ENCODE data around the gene TFF1. TPM values are rescaled to one million over a fixed set of nuclear protein-coding genes. Genes with fewer than 3 reads are reported as not detected.

TFF1 gene
- total RNA-seq, 3 donors from 2014 or later: 0.98 to 4.4 TPM; not detected in 1

DNA sequence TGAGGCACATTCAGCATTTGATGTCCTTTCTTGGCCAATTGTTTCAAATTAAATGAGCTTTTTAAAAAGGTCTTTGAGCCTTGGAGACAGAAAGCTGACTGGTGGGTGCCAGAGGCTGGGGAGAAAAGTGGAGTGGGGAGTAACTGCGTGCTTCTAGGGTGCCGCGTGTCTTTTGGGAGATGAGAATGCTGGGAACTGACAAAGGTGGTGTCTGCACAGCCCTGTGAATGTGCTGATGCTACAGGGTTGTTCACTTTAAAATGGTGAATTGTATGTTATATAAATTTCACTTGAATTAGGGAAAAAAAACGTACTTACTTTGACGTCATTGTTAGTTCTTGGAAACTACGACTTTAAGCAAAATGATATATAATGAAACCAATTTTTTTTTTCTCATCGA, 8.1 kb upstream of the TFF1 start:
- H3K36me3 ChIP-seq: no peaks in the 10 kb centered on the region
- H3K4me1 ChIP-seq: no peaks in the 10 kb centered on the region
- H3K9me3 ChIP-seq: no peaks in the 10 kb centered on the region
- H3K4me3 ChIP-seq: no peak overlapping the region
- TF ChIP-seq POLR2A (IDR thresholded peaks at IDR 0.05): no peak
- TF ChIP-seq, protein P1, sequence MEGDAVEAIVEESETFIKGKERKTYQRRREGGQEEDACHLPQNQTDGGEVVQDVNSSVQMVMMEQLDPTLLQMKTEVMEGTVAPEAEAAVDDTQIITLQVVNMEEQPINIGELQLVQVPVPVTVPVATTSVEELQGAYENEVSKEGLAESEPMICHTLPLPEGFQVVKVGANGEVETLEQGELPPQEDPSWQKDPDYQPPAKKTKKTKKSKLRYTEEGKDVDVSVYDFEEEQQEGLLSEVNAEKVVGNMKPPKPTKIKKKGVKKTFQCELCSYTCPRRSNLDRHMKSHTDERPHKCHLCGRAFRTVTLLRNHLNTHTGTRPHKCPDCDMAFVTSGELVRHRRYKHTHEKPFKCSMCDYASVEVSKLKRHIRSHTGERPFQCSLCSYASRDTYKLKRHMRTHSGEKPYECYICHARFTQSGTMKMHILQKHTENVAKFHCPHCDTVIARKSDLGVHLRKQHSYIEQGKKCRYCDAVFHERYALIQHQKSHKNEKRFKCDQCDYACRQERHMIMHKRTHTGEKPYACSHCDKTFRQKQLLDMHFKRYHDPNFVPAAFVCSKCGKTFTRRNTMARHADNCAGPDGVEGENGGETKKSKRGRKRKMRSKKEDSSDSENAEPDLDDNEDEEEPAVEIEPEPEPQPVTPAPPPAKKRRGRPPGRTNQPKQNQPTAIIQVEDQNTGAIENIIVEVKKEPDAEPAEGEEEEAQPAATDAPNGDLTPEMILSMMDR (IDR thresholded peaks at IDR 0.05): no peak
- no peak for TF ChIP-seq POLR2AphosphoS5 (IDR thresholded peaks at IDR 0.05)
- H3K27ac ChIP-seq: no peak overlapping the region
- intact Hi-C loops (cut with DNase I; ENCODE audit: low total_unique reads): no loop called here
- no peak for DNase-seq (ENCODE audit: low spot score in 2 of 2)
- H3K27me3 ChIP-seq: peaks cover 0 to 4% of the 10 kb centered on the region in 2 donors

DNA sequence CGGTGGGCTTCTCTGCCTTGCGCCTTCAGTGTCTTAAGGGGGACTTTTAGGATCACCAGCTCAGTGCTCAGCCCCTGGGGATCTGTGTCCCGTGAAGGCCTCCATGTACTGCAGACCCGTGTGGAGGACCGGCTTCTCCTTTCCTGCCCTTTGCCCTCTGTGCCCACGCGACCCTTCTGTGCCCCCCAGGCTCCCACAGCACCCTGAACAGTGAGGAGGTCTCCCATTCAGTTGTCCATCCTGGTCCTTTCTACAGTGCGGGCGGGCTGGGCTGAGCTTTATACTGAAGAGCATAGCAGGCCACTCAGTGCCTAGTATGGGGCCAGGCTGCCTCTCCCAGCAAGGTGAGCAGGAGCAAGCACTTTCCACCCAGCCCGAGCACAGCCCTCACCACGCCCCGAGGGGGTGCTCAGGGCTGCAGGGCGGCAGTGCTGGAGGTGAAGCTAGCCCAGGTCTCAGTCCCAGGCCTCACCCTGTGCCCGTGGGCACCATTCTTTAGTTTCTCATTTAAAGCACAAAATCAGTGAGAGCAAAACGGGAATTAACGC, 7.6 kb upstream of the TFF1 start:
- no peaks in the 10 kb centered on the region for H3K4me1 ChIP-seq
- H3K27ac ChIP-seq: no peak overlapping the region
- DNase-seq (ENCODE audit: low spot score in 2 of 2): no peak
- no peak overlapping the region for H3K4me3 ChIP-seq
- peaks cover 0 to 4% of the 10 kb centered on the region in 2 donors for H3K27me3 ChIP-seq
- TF ChIP-seq POLR2AphosphoS5 (IDR thresholded peaks at IDR 0.05) (no peak), POLR2A (IDR thresholded peaks at IDR 0.05) (no peak)
- intact Hi-C loops (cut with DNase I; ENCODE audit: low total_unique reads): no loop called here
- no peaks in the 10 kb centered on the region for H3K36me3 ChIP-seq
- H3K9me3 ChIP-seq: no peaks in the 10 kb centered on the region

DNA sequence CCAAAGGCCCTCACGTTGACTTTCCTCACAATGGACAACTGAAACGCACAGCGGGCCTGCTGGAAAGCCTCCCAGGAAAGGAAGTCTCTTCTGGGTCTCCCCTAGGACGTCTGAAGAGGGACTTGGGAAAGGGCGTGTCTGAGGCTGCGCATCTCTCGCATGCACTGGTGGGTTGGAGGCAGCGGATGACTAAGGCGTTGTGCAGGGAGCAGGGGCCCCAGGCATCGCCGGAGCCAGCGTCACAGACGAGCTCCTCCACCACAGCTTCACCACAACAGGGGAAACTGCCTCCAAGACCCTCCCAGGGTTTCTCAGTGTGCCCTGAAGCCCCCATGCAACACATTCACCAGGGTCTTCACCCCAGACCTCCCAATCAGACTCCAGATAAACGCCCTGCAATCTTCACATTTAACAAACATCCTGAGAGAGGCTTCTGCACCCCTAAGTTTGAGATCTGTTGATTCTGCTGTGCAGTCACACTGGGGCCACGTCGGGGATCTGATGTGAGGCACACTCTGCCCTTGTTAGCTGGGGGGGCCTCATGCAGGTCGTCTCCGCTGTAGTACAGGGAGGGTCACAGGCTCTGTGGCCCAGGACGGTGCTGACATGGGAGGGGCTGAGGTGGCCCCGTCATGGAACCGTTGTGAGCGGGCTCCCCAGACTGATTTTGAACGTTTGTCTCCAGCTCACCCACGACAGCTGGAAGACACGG, 7.0 kb upstream of the TFF1 start:
- Histone ChIP-seq H3K36me3 (no peaks in the 10 kb centered on the region), H3K9me3 (no peaks in the 10 kb centered on the region), H3K4me3 (no peak overlapping the region), H3K27ac (no peak overlapping the region), H3K27me3 (peaks cover 0 to 4% of the 10 kb centered on the region in 2 donors), H3K4me1 (no peaks in the 10 kb centered on the region)
- no peak for TF ChIP-seq POLR2A (IDR thresholded peaks at IDR 0.05)
- TF ChIP-seq, protein P1 (IDR thresholded peaks at IDR 0.05): no peak
- no peak for TF ChIP-seq POLR2AphosphoS5 (IDR thresholded peaks at IDR 0.05)
- intact Hi-C loops (cut with DNase I; ENCODE audit: low total_unique reads): no loop called here
- DNase-seq (ENCODE audit: low spot score in 2 of 2): no peak

DNA sequence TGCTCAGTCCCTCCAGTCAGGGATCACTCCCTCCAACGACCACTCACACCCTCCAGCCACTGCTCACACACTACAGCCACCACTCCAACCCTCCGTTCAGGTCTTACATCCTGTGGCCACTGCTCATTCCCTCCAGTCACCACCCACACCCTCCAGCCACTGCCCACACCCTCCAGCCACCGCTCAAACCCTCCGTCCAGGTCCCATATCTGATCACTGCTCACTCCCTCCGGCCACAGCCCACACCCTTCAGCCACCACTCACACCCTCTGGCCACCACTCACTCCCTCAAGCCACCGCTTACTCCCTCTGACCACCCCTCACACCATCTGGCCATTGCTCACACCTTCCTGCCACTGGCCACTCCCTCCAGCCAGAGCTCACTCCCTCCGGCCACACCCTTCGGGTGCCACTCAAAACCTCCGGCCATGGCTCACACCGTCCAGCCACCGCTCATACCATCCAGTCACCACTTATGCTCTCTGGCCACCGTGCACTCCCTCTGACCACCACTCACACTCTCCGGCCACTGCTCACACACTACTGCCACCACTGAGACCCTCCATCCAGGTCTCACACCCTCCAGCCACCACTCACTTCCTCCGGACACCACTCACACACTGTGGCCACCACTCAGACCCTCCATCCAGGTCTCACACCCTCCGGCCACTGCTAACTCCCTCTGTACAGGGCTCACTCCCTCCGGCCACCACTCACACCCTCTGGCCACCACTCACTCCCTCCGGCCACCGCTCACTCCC, 4.7 kb upstream of the TFF1 start:
- no peak for DNase-seq (ENCODE audit: low spot score in 2 of 2)
- Histone ChIP-seq H3K4me3 (no peak overlapping the region), H3K27me3 (peaks cover 0 to 1% of the 10 kb centered on the region in 2 donors), H3K27ac (no peak overlapping the region), H3K36me3 (no peaks in the 10 kb centered on the region), H3K4me1 (no peaks in the 10 kb centered on the region), H3K9me3 (no peaks in the 10 kb centered on the region)
- TF ChIP-seq POLR2AphosphoS5 (IDR thresholded peaks at IDR 0.05) (no peak), POLR2A (IDR thresholded peaks at IDR 0.05) (no peak)
- TF ChIP-seq, protein P1 (IDR thresholded peaks at IDR 0.05): no peak
- intact Hi-C loops (cut with DNase I; ENCODE audit: low total_unique reads): no loop called here

DNA sequence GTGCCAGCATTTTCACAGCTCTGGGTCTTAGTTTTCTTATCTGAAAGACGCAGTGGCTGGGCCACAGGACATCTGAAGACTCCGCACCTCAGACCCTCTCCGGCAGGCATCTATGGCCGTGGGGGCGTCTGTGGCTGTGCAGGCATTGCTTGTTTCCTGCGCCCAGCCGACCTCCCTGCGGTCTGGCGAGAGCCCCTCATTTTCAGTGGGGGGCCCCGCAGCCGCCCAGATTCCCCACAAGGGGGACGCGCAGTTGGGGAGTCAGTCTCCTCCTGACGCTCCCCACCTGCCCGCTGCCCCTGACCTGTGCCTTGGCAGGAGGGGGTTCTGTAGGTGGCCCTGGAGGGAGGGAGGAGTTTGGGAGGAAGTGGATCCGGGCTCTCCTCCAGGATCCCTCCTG, 3.5 kb upstream of the TFF1 start:
- no peak overlapping the region for H3K4me3 ChIP-seq
- H3K9me3 ChIP-seq: no peaks in the 10 kb centered on the region
- intact Hi-C loops (cut with DNase I; ENCODE audit: low total_unique reads): no loop called here
- no peaks in the 10 kb centered on the region for H3K4me1 ChIP-seq
- DNase-seq (ENCODE audit: low spot score in 2 of 2): no peak
- H3K27me3 ChIP-seq: peaks cover 0 to 3% of the 10 kb centered on the region in 2 donors
- H3K27ac ChIP-seq: no peak overlapping the region
- TF ChIP-seq, protein P1 (IDR thresholded peaks at IDR 0.05): no peak
- TF ChIP-seq POLR2AphosphoS5 (IDR thresholded peaks at IDR 0.05) (no peak), POLR2A (IDR thresholded peaks at IDR 0.05) (no peak)
- no peaks in the 10 kb centered on the region for H3K36me3 ChIP-seq
